GM19043 (cell line): Measurements from ENCODE around the gene TEX12.

ENCODE experiments used
- ATAC-seq: cut with Tn5 transposase; IDR thresholded peaks from one replicate; pipeline ENCODE4 v1.9.1; 2021; ENCODE audit warnings: low read depth; ENCODE audit not compliant: unreplicated experiment

The TEX12 gene

GRCh38 chr11:112210890-112211289, 43.7 kb downstream of the TEX12 start:
- no peak for ATAC-seq

GRCh38 chr11:112211536-112211935, 44.4 kb downstream of the TEX12 start:
- no peak for ATAC-seq

- no peak for ATAC-seq
Measured at GRCh38 chr11:112212290-112212689, 45.1 kb downstream of the TEX12 start.

- no peak for ATAC-seq
Measured at GRCh38 chr11:112212710-112213109, 45.5 kb downstream of the TEX12 start.

- no peak for ATAC-seq
Measured at GRCh38 chr11:112213753-112214152, 46.6 kb downstream of the TEX12 start.

GRCh38 chr11:112215621-112216020, 48.4 kb downstream of the TEX12 start:
- ATAC-seq: no peak

- no peak for ATAC-seq
Measured at GRCh38 chr11:112216561-112217105, 49.5 kb downstream of the TEX12 start.

GRCh38 chr11:112219476-112220232, 52.5 kb downstream of the TEX12 start:
- ATAC-seq: peak; percentile 96

- ATAC-seq: no peak
Measured at GRCh38 chr11:112221274-112221835, 54.2 kb downstream of the TEX12 start.
